Sigmoid colon (tissue), 7 donors: ENCODE results near the gene ERFE. TPM values are rescaled to one million over a fixed set of nuclear protein-coding genes. Genes with fewer than 3 reads are reported as not detected.

ENCODE experiments used
- DNase-seq: peaks from one replicate; pipeline ENCODE4 v3.0.0-alpha.2; 2019
- H3K27ac ChIP-seq, 4 donors: fragments of 200-600 bp; sonication (generic); one replicate each; pipeline ENCODE4 v1.5.1; 2016 to 2019; ENCODE audit warnings: mild to moderate bottlenecking in 1 of 4
- H3K27me3 ChIP-seq, 3 donors: fragments of 200-600 bp; sonication (generic); one replicate each; pipeline ENCODE4 v1.5.1; 2019; ENCODE audit warnings: mild to moderate bottlenecking in 1 of 3
- H3K36me3 ChIP-seq, 4 donors: fragments of 200-600 bp; sonication (generic); one replicate each; pipeline ENCODE4 v1.5.1; 2016 to 2019
- H3K4me1 ChIP-seq, 4 donors: fragments of 200-600 bp; sonication (generic); one replicate each; pipeline ENCODE4 v1.5.1; 2017 to 2019
- H3K4me3 ChIP-seq, 4 donors: fragments of 200-600 bp; sonication (generic); one replicate each; pipeline ENCODE4 v1.5.1; 2017 to 2019; ENCODE audit warnings: mild to moderate bottlenecking in 2 of 4, moderate library complexity in 1 of 4
- H3K9me3 ChIP-seq, 4 donors: fragments of 200-600 bp in 3 of 4; sonication (generic) in 3 of 4; one replicate each; pipeline versions ENCODE4 v1.5.1 to v1.6.1; 2013 to 2019
- EP300 ChIP-seq, 4 donors: sonication (generic); formaldehyde crosslinking; IDR thresholded peaks; one replicate each; pipeline ENCODE4 v1.6.1; 2017; ENCODE audit warnings: antibody characterized with exemption in 4 of 4
- POLR2A ChIP-seq, 2 donors: fragments of 450-650 bp; IDR thresholded peaks; one replicate each; pipeline ENCODE4 v1.6.1; 2016; ENCODE audit warnings: antibody characterized with exemption in 2 of 2, mild to moderate bottlenecking in 2 of 2, moderate library complexity in 2 of 2
- POLR2AphosphoS5 ChIP-seq, 4 donors: sonication (generic); formaldehyde crosslinking; IDR thresholded peaks; one replicate each; pipeline ENCODE4 v1.6.1; 2017; ENCODE audit warnings: antibody characterized with exemption in 4 of 4
- WGBS, 2 donors: extraction: QIAGEN DNeasy Blood & Tissue Kit; methylation state at CpG; one replicate each; pipeline ENCODE4 v1.1.7; 2013; 5-methylcytosine and 5-hydroxymethylcytosine counted together
- intact Hi-C: fragments of 100-400 bp; cut with DNase I; formaldehyde crosslinking; loops from one replicate; pipeline ENCODE4 v1.15.1; 2023
- polyA plus RNA-seq, 3 donors: library from polyadenylated mRNA; stranded (reverse); fragments of 200-250 nt; gene quantifications; one replicate each; pipeline ENCODE4 v1.2.3, GENCODE V29; 2013
- total RNA-seq, 4 donors: library from RNA; depleted of rRNA; stranded (reverse); fragments of >200 nt; gene quantifications; one replicate each; pipeline ENCODE4 v1.1.0, GENCODE V29; 2016
- TF ChIP-seq, protein P1 (sequence below), 4 experiments: fragments of 450-650 bp in 3 of 4; fragments of 200-600 bp in 1 of 4; IDR thresholded peaks; one replicate each; pipeline ENCODE4 v1.5.1; 2016 to 2019; ENCODE audit warnings: antibody characterized with exemption in 4 of 4, mild to moderate bottlenecking in 3 of 4, moderate library complexity in 2 of 4
- donor health status: healthy with polysubstance abuse.
- donor health status: Bipolar disorder and iron deficiency.
- donor health status: healthy.

ERFE gene
- total and polyA plus RNA-seq, 7 donors, result 0.42 to 0.71 (median 0.49) TPM; not detected in 4

DNA sequence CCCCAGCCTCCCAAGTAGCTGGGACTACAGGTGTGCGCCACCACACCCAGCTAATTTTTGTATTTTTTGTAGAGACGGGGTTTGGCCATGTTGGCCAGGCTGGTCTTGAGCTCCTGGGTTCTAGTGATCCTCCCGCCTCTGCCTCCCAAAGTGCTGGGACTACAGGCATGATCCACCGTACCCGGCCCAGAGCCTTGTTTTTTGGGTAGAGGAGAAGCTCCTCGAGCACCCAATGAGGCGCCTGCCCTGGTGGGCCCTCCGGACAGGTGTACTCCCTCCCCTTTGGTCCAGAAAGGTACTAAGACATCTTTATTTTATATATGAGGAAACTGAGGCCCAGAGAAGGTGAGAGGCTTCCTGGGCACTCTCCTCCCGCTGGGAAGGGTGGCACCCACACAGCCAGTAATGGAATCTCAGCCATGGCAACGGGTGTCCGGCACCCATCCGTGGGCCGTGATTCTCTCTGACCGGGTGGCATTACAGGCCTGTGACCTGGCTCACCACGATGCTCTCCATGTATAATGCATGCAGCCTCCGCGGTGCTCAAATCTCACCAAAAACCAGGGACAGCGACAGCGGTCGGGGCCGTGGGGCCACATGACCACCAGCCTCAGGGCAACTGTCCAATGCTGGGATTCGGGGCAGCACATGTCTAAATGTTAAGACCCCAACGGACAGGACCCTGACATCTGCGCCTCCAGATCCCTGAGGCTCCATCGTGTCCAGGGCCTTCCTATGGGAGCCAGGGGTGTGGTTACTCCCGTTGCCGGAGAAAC, 37.1 kb upstream of the ERFE start:
- no peaks in the 10 kb centered on the region for H3K4me1 ChIP-seq
- H3K9me3 ChIP-seq, result no peaks in the 10 kb centered on the region
- intact Hi-C loops, result no loop called here
- DNase-seq, result no peak
- peaks cover 0 to 4% (median under 1%) of the 10 kb centered on the region in 3 donors for H3K27me3 ChIP-seq
- H3K4me3 ChIP-seq, result no peak overlapping the region
- TF ChIP-seq POLR2AphosphoS5 (IDR thresholded peaks at IDR 0.05), result no peak
- TF ChIP-seq, protein P1, sequence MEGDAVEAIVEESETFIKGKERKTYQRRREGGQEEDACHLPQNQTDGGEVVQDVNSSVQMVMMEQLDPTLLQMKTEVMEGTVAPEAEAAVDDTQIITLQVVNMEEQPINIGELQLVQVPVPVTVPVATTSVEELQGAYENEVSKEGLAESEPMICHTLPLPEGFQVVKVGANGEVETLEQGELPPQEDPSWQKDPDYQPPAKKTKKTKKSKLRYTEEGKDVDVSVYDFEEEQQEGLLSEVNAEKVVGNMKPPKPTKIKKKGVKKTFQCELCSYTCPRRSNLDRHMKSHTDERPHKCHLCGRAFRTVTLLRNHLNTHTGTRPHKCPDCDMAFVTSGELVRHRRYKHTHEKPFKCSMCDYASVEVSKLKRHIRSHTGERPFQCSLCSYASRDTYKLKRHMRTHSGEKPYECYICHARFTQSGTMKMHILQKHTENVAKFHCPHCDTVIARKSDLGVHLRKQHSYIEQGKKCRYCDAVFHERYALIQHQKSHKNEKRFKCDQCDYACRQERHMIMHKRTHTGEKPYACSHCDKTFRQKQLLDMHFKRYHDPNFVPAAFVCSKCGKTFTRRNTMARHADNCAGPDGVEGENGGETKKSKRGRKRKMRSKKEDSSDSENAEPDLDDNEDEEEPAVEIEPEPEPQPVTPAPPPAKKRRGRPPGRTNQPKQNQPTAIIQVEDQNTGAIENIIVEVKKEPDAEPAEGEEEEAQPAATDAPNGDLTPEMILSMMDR (IDR thresholded peaks at IDR 0.05), result no peak
- TF ChIP-seq POLR2A (IDR thresholded peaks at IDR 0.05), result no peak
- TF ChIP-seq EP300 (IDR thresholded peaks at IDR 0.05), result no peak
- no peaks in the 10 kb centered on the region for H3K36me3 ChIP-seq
- 86 to 92% methylated on average over 27 of the region's 27 CpGs for WGBS, 2 donors
- H3K27ac ChIP-seq, result no peak overlapping the region

GRCh38 chr2:238122287-238123217, 36.2 kb upstream of the ERFE start:
- Histone ChIP-seq H3K27me3 (peaks cover 0 to 2% (median 0%) of the 10 kb centered on the region in 3 donors), H3K9me3 (no peaks in the 10 kb centered on the region), H3K36me3 (no peaks in the 10 kb centered on the region), H3K4me3 (no peak overlapping the region), H3K27ac (no peak overlapping the region), H3K4me1 (peaks cover 0 to 8% (median 3%) of the 10 kb centered on the region in 4 donors)
- no peak for DNase-seq
- TF ChIP-seq POLR2A (IDR thresholded peaks at IDR 0.05) (no peak), POLR2AphosphoS5 (IDR thresholded peaks at IDR 0.05) (no peak), EP300 (IDR thresholded peaks at IDR 0.05) (no peak)
- TF ChIP-seq, protein P1 (IDR thresholded peaks at IDR 0.05), result no peak
- WGBS, 2 donors, result 86 to 88% methylated on average over 29 of the region's 29 CpGs
- intact Hi-C loops, result no loop called here

DNA sequence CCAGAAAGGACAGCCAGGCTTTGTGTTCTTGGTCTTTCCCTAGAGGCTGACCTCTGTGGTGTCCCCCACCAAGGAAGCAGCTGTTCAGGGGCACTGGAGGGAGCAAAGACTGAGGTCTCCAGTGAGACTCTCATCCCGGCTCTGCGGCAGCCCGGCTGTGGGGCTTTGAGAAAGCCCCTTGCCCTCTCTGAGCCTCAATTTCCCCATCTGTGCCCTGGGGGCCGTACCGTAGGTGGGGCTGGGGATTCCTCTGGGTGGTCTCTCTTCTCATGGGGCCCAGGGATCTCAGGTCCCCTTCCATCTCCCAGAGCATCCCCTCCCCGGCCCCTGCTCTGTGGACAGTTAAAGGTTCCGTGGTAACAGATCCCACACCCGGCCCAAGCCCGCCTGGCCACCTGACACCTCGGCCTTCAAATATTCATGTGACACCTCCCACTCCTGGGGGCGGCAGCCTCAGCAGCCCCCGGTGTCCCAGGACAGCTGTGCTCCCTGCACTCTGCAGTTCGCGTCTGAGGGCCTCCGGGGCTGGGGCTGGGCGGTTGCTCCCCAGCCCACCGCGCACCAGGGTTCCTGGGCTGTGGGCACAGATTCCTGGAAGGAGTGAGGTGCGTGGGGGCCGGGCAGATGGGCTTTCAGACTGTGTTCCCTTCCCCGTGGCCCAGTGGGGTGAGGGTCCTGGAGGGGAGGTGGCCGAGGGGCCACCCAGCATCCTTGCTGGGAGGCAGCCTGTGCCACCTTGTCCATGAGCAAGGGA, 35.4 kb upstream of the ERFE start:
- H3K9me3 ChIP-seq, result no peaks in the 10 kb centered on the region
- H3K36me3 ChIP-seq, result no peaks in the 10 kb centered on the region
- H3K4me3 ChIP-seq, result no peak overlapping the region
- H3K4me1 ChIP-seq, result peaks cover 0 to 13% (median 4%) of the 10 kb centered on the region in 4 donors
- no peak for DNase-seq
- H3K27me3 ChIP-seq, result no peaks in the 10 kb centered on the region
- H3K27ac ChIP-seq, result no peak overlapping the region
- intact Hi-C loops, result no loop called here
- TF ChIP-seq POLR2A (IDR thresholded peaks at IDR 0.05) (no peak), POLR2AphosphoS5 (IDR thresholded peaks at IDR 0.05) (no peak), EP300 (IDR thresholded peaks at IDR 0.05) (no peak)
- TF ChIP-seq, protein P1 (IDR thresholded peaks at IDR 0.05), result no peak
- WGBS, 2 donors, result 80 to 84% methylated on average over 22 of the region's 22 CpGs

- intact Hi-C loops, result no loop called here
- TF ChIP-seq POLR2AphosphoS5 (IDR thresholded peaks at IDR 0.05), result no peak
- TF ChIP-seq EP300 (IDR thresholded peaks at IDR 0.05), result no peak
- no peak for TF ChIP-seq POLR2A (IDR thresholded peaks at IDR 0.05)
- TF ChIP-seq, protein P1 (IDR thresholded peaks at IDR 0.05), result no peak
- Histone ChIP-seq H3K4me1 (peaks cover 0 to 13% (median 4%) of the 10 kb centered on the region in 4 donors), H3K36me3 (no peaks in the 10 kb centered on the region), H3K27ac (no peak overlapping the region), H3K27me3 (no peaks in the 10 kb centered on the region), H3K4me3 (no peak overlapping the region), H3K9me3 (no peaks in the 10 kb centered on the region)
- no peak for DNase-seq
- WGBS, 2 donors, result 74 to 81% methylated on average over 14 of the region's 14 CpGs
Observed at GRCh38 chr2:238123991-238124470, 34.7 kb upstream of the ERFE start.
